CD14-positive monocyte (primary cell): ENCODE data around the gene TAPT1. TPM values are rescaled to one million over a fixed set of nuclear protein-coding genes. Genes with fewer than 3 reads are reported as not detected.

ENCODE experiments used
- DNase-seq, 3 donors: peaks; one replicate each; pipeline ENCODE4 v3.0.0-alpha.2; 2011 to 2022
- H2AFZ ChIP-seq: 2 replicates; pipeline ENCODE4 v1.6.0; 2012; ENCODE audit warnings: mild to moderate bottlenecking, low read depth, low read length, inconsistent platforms; ENCODE audit not compliant: insufficient read depth, poor library complexity, severe bottlenecking
- H3K27ac ChIP-seq, 2 donors: 1 replicate in 1 of 2; 2 replicates in 1 of 2; pipeline ENCODE4 v1.5.1; 2012 to 2013; ENCODE audit warnings: low read length in 2 of 2, control low read depth in 1 of 2, inconsistent platforms in 1 of 2, low read depth in 1 of 2, mild to moderate bottlenecking in 1 of 2
- H3K27me3 ChIP-seq, 2 donors: one replicate each; pipeline versions ENCODE4 v1.6.0 to v1.6.1; 2011 to 2013; ENCODE audit warnings: low read length in 2 of 2; ENCODE audit not compliant: control insufficient read depth in 2 of 2, insufficient read depth in 2 of 2
- H3K36me3 ChIP-seq, 2 donors: replicated peaks in 1 of 2; 1 replicate in 1 of 2; 2 replicates in 1 of 2; pipeline versions ENCODE4 v1.5.1 to v1.6.1; 2012 to 2013; ENCODE audit warnings: low read length in 2 of 2, control low read depth in 1 of 2, inconsistent platforms in 1 of 2, mild to moderate bottlenecking in 1 of 2; ENCODE audit not compliant: insufficient read depth in 2 of 2, control insufficient read depth in 1 of 2
- H3K4me1 ChIP-seq, 2 donors: 1 replicate in 1 of 2; 2 replicates in 1 of 2; pipeline versions ENCODE4 v1.5.1 to v1.6.1; 2012 to 2013; ENCODE audit warnings: low read length in 2 of 2, control low read depth in 1 of 2, inconsistent platforms in 1 of 2, mild to moderate bottlenecking in 1 of 2, moderate library complexity in 1 of 2; ENCODE audit not compliant: insufficient read depth in 2 of 2, control insufficient read depth in 1 of 2
- H3K4me2 ChIP-seq: replicated peaks from 2 replicates; pipeline ENCODE3; 2012; ENCODE audit warnings: low read length, moderate library complexity, mild to moderate bottlenecking; ENCODE audit not compliant: poor library complexity, severe bottlenecking; ENCODE audit errors: extremely low read depth
- H3K4me3 ChIP-seq, 3 experiments: fragments of 200-600 bp in 1 of 3; sonication (generic) in 1 of 3; replicated peaks in 1 of 3; 1 replicate in 2 of 3; 2 replicates in 1 of 3; pipeline ENCODE4 v1.5.1; 2011 to 2013; ENCODE audit warnings: low read length in 3 of 3, mild to moderate bottlenecking in 3 of 3, control low read depth in 2 of 3, low read depth in 2 of 3, inconsistent platforms in 1 of 3, moderate library complexity in 1 of 3
- H3K79me2 ChIP-seq: 2 replicates; pipeline ENCODE4 v1.6.0; 2012; ENCODE audit warnings: mild to moderate bottlenecking, control low read depth, inconsistent platforms, low read length, moderate library complexity; ENCODE audit not compliant: insufficient read depth
- H3K9ac ChIP-seq: 2 replicates; pipeline ENCODE4 v1.6.0; 2017; ENCODE audit warnings: low read length, mild to moderate bottlenecking; ENCODE audit not compliant: insufficient read depth, poor library complexity, severe bottlenecking
- H3K9me3 ChIP-seq, 2 donors: replicated peaks in 1 of 2; 1 replicate in 1 of 2; 2 replicates in 1 of 2; pipeline versions ENCODE4 v1.5.1 to v1.6.1; 2012 to 2013; ENCODE audit warnings: low read length in 2 of 2, control low read depth in 1 of 2; ENCODE audit not compliant: control insufficient read depth in 1 of 2, insufficient read depth in 1 of 2
- H4K20me1 ChIP-seq: 2 replicates; pipeline ENCODE4 v1.6.0; 2012; ENCODE audit warnings: mild to moderate bottlenecking, low read length, control low read depth, moderate library complexity; ENCODE audit not compliant: insufficient read depth
- H3K27ac Mint-ChIP-seq, 7 donors: one replicate each; pipeline ENCODE4 v1.8.0; 2020; ENCODE audit warnings: mild to moderate bottlenecking in 7 of 7, mixed read lengths in 7 of 7, moderate library complexity in 6 of 7, inconsistent platforms in 2 of 7
- H3K27me3 Mint-ChIP-seq, 3 donors: one replicate each; pipeline ENCODE4 v1.8.0; 2021 to 2022; ENCODE audit warnings: low read depth in 3 of 3, mild to moderate bottlenecking in 3 of 3, mixed read lengths in 3 of 3, moderate library complexity in 3 of 3, inconsistent platforms in 1 of 3
- H3K36me3 Mint-ChIP-seq, 2 donors: one replicate each; pipeline ENCODE4 v1.8.0; 2020; ENCODE audit warnings: mixed read lengths in 2 of 2, inconsistent platforms in 1 of 2, mild to moderate bottlenecking in 1 of 2
- H3K4me1 Mint-ChIP-seq: one replicate; pipeline ENCODE4 v1.8.0; 2020; ENCODE audit warnings: mild to moderate bottlenecking, mixed read lengths
- H3K4me3 Mint-ChIP-seq, 2 donors: one replicate each; pipeline ENCODE4 v1.8.0; 2020; ENCODE audit warnings: mild to moderate bottlenecking in 2 of 2, mixed read lengths in 2 of 2, moderate library complexity in 1 of 2
- H3K9me3 Mint-ChIP-seq, 7 donors: one replicate each; pipeline ENCODE4 v1.8.0; 2020 to 2022; ENCODE audit warnings: mixed read lengths in 7 of 7, mild to moderate bottlenecking in 6 of 7, moderate library complexity in 6 of 7, inconsistent platforms in 2 of 7
- CTCF ChIP-seq: fragments of 200-600 bp; IDR thresholded peaks from one replicate; pipeline ENCODE4 v1.8.0; 2022; ENCODE audit warnings: antibody characterized with exemption, mild to moderate bottlenecking
- WGBS: methylation state at CpG from one replicate; pipeline ENCODE4 v1.1.5; 2013; ENCODE audit warnings: missing lambda C conversion rate; ENCODE audit not compliant: insufficient coverage; 5-methylcytosine and 5-hydroxymethylcytosine counted together
- intact Hi-C, 2 donors: fragments of 100-400 bp; cut with micrococcal nuclease; formaldehyde crosslinking; loops; one replicate each; pipeline versions ENCODE4 v1.15.0 to v1.15.1; 2023
- polyA plus RNA-seq, 3 donors: library from polyadenylated mRNA; depleted of rRNA in 1 of 3; unstranded in 2 of 3; stranded (reverse) in 1 of 3; fragments of 300-500 nt in 2 of 3; fragments of >200 nt in 1 of 3; fragmentation: Illumina TruSeq in 2 of 3; gene quantifications; 1 replicate in 2 of 3; 2 replicates in 1 of 3; pipeline ENCODE4 v1.2.3, GENCODE V29; 2012 to 2021

TAPT1 gene
- polyA plus RNA-seq, 3 donors: 15.2 to 18.4 (median 16.0) TPM

DNA sequence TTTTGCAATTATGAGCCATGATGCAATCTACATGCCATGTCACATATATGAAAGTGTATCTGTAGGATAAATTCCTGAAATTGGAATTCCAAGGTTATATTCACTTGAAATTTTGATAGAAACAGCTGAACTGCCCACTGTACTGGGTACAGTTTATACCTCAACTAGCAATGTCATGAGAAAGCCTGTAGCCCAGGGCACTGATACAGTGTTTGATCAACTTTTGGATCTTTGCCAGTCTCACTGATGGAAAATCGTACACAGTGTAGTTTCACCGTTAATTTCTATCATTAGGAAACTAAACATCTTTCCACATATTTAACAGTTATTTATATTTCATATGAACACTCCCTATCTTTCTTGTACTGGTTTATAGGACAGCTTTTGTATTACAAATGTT, 34.2 kb downstream of the TAPT1 start:
- H3K36me3 Mint-ChIP-seq: peaks cover 39 to 44% of the 10 kb centered on the region in 2 donors
- H3K4me3 Mint-ChIP-seq: no peak overlapping the region
- no peak for TF ChIP-seq CTCF
- no peak overlapping the region for H3K4me2 ChIP-seq
- H3K4me1 ChIP-seq: peaks cover 29 to 31% of the 10 kb centered on the region in 2 donors
- peaks cover 23% of the 10 kb centered on the region for H4K20me1 ChIP-seq
- no peak overlapping the region for H2AFZ ChIP-seq
- peaks cover 34 to 56% of the 10 kb centered on the region in 2 donors for H3K36me3 ChIP-seq
- no peaks in the 10 kb centered on the region for H3K9me3 ChIP-seq
- H3K9me3 Mint-ChIP-seq: peaks cover 0 to 2% (median 0%) of the 10 kb centered on the region in 7 donors
- no peak overlapping the region for H3K27ac ChIP-seq
- WGBS: no CpG with 5 or more reads among the region's 2 CpGs
- H3K4me1 Mint-ChIP-seq: peaks cover 30% of the 10 kb centered on the region
- H3K27ac Mint-ChIP-seq: no peak overlapping the region
- no peaks in the 10 kb centered on the region for H3K27me3 Mint-ChIP-seq
- DNase-seq: no peak
- intact Hi-C loops: no loop called here
- H3K27me3 ChIP-seq: no peaks in the 10 kb centered on the region
- H3K4me3 ChIP-seq: no peak overlapping the region
- no peak overlapping the region for H3K9ac ChIP-seq
- peaks cover 45% of the 10 kb centered on the region for H3K79me2 ChIP-seq

DNA sequence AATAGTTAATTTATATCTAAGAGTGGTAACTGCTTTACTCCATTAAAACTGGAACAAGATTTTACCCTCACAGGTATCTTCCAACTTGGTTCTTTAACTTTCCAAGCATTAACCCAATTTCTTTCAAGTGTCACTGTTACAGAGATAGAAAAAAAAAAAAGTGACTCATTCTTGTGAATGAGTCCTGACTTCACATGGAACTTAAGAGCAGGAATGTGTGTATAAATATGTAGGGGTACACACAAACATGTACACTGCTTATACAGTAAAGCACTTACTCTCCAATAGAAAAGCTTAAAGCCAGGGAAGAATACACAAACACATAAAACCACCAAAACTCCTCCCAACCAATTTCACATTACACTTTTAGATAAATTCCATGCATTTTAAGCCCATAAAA, 38.8 kb downstream of the TAPT1 start:
- Histone ChIP-seq H3K4me3 (no peak overlapping the region), H3K27ac (no peak overlapping the region), H3K36me3 (peaks cover 58 to 89% of the 10 kb centered on the region in 2 donors), H4K20me1 (peaks cover 11% of the 10 kb centered on the region), H3K79me2 (peaks cover 20% of the 10 kb centered on the region), H2AFZ (no peak overlapping the region), H3K9ac (no peak overlapping the region), H3K4me2 (no peak overlapping the region), H3K4me1 (peaks cover 7 to 9% of the 10 kb centered on the region in 2 donors), H3K9me3 (no peaks in the 10 kb centered on the region), H3K27me3 (no peaks in the 10 kb centered on the region)
- peaks cover 0 to 2% (median 0%) of the 10 kb centered on the region in 7 donors for H3K9me3 Mint-ChIP-seq
- TF ChIP-seq CTCF: no peak
- H3K27ac Mint-ChIP-seq: no peak overlapping the region
- H3K4me1 Mint-ChIP-seq: peaks cover 7% of the 10 kb centered on the region
- H3K27me3 Mint-ChIP-seq: no peaks in the 10 kb centered on the region
- no peak overlapping the region for H3K4me3 Mint-ChIP-seq
- H3K36me3 Mint-ChIP-seq: peaks cover 57 to 62% of the 10 kb centered on the region in 2 donors
- no peak for DNase-seq
- intact Hi-C loops: no loop called here
